PC-9 (cell line): ENCODE data around the gene TRAPPC6A.

Experiments used
- EZH2 ChIP-seq: fragments of 200-600 bp; sonication (generic); IDR thresholded peaks from 2 replicates; pipeline ENCODE4 v1.8.0; 2017; ENCODE audit warnings: antibody characterized with exemption, low read depth
- TF ChIP-seq, protein P1 (sequence below): fragments of 200-600 bp; sonication (generic); conservative IDR thresholded peaks from 2 replicates; pipeline ENCODE4 v1.6.1; 2017; ENCODE audit warnings: mixed run types, antibody characterized with exemption, mild to moderate bottlenecking, moderate library complexity

DNA sequence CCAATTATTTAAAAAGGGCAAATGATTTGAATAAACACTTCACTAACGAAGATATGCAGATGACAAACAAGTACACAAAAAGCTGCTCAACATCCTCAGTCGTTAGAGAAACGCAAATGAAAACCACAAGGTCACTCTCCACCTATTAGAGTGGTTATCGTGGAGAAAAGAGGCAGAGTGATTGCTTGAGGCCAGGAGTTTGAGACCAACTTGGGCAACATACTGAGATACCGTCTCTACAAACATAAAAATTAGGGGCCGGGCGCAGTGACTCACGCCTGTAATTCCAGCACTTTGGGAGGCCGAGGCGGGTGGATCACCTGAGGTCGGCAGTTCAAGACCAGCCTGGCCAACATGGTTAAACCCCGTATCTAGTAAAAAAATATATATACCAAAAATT lies 27.8 kb upstream of the TRAPPC6A start:
- TF ChIP-seq, protein P1, sequence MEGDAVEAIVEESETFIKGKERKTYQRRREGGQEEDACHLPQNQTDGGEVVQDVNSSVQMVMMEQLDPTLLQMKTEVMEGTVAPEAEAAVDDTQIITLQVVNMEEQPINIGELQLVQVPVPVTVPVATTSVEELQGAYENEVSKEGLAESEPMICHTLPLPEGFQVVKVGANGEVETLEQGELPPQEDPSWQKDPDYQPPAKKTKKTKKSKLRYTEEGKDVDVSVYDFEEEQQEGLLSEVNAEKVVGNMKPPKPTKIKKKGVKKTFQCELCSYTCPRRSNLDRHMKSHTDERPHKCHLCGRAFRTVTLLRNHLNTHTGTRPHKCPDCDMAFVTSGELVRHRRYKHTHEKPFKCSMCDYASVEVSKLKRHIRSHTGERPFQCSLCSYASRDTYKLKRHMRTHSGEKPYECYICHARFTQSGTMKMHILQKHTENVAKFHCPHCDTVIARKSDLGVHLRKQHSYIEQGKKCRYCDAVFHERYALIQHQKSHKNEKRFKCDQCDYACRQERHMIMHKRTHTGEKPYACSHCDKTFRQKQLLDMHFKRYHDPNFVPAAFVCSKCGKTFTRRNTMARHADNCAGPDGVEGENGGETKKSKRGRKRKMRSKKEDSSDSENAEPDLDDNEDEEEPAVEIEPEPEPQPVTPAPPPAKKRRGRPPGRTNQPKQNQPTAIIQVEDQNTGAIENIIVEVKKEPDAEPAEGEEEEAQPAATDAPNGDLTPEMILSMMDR, result no peak
- no peak for TF ChIP-seq EZH2
